Neuronal stem cell (in vitro differentiated cells): Measurements from ENCODE around the gene STXBP6.

Experiments used
- DNase-seq: peaks from one replicate; pipeline ENCODE4 v3.0.0-alpha.2; 2013; ENCODE audit warnings: low spot score
- H2AFZ ChIP-seq: one replicate; pipeline ENCODE4 v1.6.1; 2013; ENCODE audit warnings: mild to moderate bottlenecking, low read length, inconsistent platforms
- H2AK5ac ChIP-seq: 2 replicates; pipeline ENCODE4 v1.6.1; 2013; ENCODE audit warnings: low read depth, mild to moderate bottlenecking, inconsistent platforms, low read length, moderate library complexity, mixed read lengths
- H2BK120ac ChIP-seq: 2 replicates; pipeline ENCODE4 v1.6.1; 2013; ENCODE audit warnings: low read depth, mild to moderate bottlenecking, inconsistent platforms, low read length, moderate library complexity, mixed read lengths
- H2BK12ac ChIP-seq: one replicate; pipeline ENCODE4 v1.6.1; 2013; ENCODE audit warnings: low read length, inconsistent platforms
- H2BK15ac ChIP-seq: 2 replicates; pipeline ENCODE4 v1.6.1; 2013; ENCODE audit warnings: mild to moderate bottlenecking, low read length, inconsistent platforms, mixed read lengths
- H2BK5ac ChIP-seq: one replicate; pipeline ENCODE4 v1.6.1; 2013; ENCODE audit warnings: inconsistent platforms, mild to moderate bottlenecking, low read length, moderate library complexity
- H3K14ac ChIP-seq: one replicate; pipeline ENCODE4 v1.6.1; 2013; ENCODE audit warnings: low read length, inconsistent platforms
- H3K18ac ChIP-seq: 2 replicates; pipeline ENCODE4 v1.6.1; 2013; ENCODE audit warnings: low read length, inconsistent platforms
- H3K23ac ChIP-seq: 2 replicates; pipeline ENCODE4 v1.6.1; 2013; ENCODE audit warnings: low read depth, mild to moderate bottlenecking, mixed read lengths, low read length, inconsistent platforms; ENCODE audit not compliant: poor library complexity
- H3K27ac ChIP-seq: replicated peaks from 3 replicates; pipeline ENCODE4 v1.5.1; 2013; ENCODE audit warnings: low read length, inconsistent platforms
- H3K27me3 ChIP-seq, 3 experiments: 2 replicates each; pipeline ENCODE4 v1.6.1; 2013; ENCODE audit warnings: low read length in 3 of 3, mild to moderate bottlenecking in 2 of 3, inconsistent platforms in 1 of 3, low read depth in 1 of 3, mixed read lengths in 1 of 3, moderate library complexity in 1 of 3; ENCODE audit not compliant: control insufficient read depth in 3 of 3, insufficient read depth in 3 of 3
- H3K36me3 ChIP-seq, 2 donors: replicated peaks in 1 of 2; 2 replicates each; pipeline ENCODE4 v1.6.1; 2013; ENCODE audit warnings: low read length in 2 of 2; ENCODE audit not compliant: control insufficient read depth in 2 of 2, insufficient read depth in 2 of 2
- H3K4ac ChIP-seq: 2 replicates; pipeline ENCODE4 v1.6.1; 2013; ENCODE audit warnings: inconsistent platforms, mild to moderate bottlenecking, low read length, moderate library complexity
- H3K4me1 ChIP-seq, 2 donors: 1 replicate in 1 of 2; 2 replicates in 1 of 2; pipeline ENCODE4 v1.6.1; 2013; ENCODE audit warnings: low read length in 2 of 2, low read depth in 1 of 2; ENCODE audit not compliant: control insufficient read depth in 2 of 2, insufficient read depth in 1 of 2
- H3K4me2 ChIP-seq: one replicate; pipeline ENCODE4 v1.6.1; 2013; ENCODE audit warnings: mild to moderate bottlenecking, low read length, inconsistent platforms; ENCODE audit not compliant: insufficient read depth, poor library complexity, severe bottlenecking
- H3K4me3 ChIP-seq, 2 donors: 2 replicates each; pipeline ENCODE4 v1.5.1; 2013; ENCODE audit warnings: low read length in 2 of 2, mild to moderate bottlenecking in 2 of 2, inconsistent platforms in 1 of 2, moderate library complexity in 1 of 2
- H3K79me1 ChIP-seq: one replicate; pipeline ENCODE4 v1.6.1; 2013; ENCODE audit warnings: low read depth, mild to moderate bottlenecking, inconsistent platforms, low read length, moderate library complexity
- H3K9ac ChIP-seq: one replicate; pipeline ENCODE4 v1.6.1; 2013; ENCODE audit warnings: mild to moderate bottlenecking, low read depth, low read length, inconsistent platforms; ENCODE audit not compliant: poor library complexity
- H3K9me3 ChIP-seq, 2 donors: replicated peaks in 1 of 2; 2 replicates each; pipeline versions ENCODE3 to v1.6.1; 2013; ENCODE audit warnings: low read length in 2 of 2, mild to moderate bottlenecking in 2 of 2, inconsistent platforms in 1 of 2, low read depth in 1 of 2, mixed read lengths in 1 of 2, moderate library complexity in 1 of 2; ENCODE audit not compliant: control insufficient read depth in 2 of 2, insufficient read depth in 1 of 2
- H4K8ac ChIP-seq: one replicate; pipeline ENCODE4 v1.6.1; 2013; ENCODE audit warnings: low read depth, mild to moderate bottlenecking, inconsistent platforms, low read length, moderate library complexity
- H4K91ac ChIP-seq: one replicate; pipeline ENCODE4 v1.6.1; 2013; ENCODE audit warnings: low read length, low read depth, mild to moderate bottlenecking, inconsistent platforms; ENCODE audit not compliant: poor library complexity
- WGBS, 2 donors: extraction: QIAGEN DNeasy Blood & Tissue Kit; methylation state at CpG; one replicate each; pipeline ENCODE4 v1.1.7; 2013; ENCODE audit warnings: missing lambda C conversion rate in 2 of 2, mixed read lengths in 1 of 2; ENCODE audit not compliant: insufficient read length in 2 of 2, insufficient replicate concordance in 1 of 2; ENCODE audit errors: extremely low coverage in 2 of 2; 5-methylcytosine and 5-hydroxymethylcytosine counted together

STXBP6 gene

GRCh38 chr14:24928386-24928900 lies 121.5 kb downstream of the STXBP6 start:
- no peak overlapping the region for H2BK15ac ChIP-seq
- DNase-seq = no peak

DNA sequence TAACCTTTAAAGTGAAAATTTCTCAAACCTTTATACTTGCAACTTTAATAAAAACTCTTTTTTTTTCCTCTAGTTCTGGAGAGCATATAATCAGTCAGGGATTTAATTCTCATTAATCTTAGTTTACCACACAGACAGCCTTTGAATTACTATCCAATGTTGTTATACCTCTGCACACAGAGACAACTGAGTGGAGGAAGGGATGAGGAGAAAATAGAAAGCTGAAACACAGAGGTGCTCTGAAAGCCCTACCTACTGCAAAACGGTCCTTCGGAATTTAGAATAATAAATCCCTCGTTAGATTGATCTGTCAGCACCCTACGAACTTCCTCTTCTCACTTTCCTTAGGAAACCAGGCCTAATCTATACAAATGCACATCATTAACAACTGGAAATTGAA lies 122.1 kb downstream of the STXBP6 start:
- Histone ChIP-seq H2BK12ac (no peak overlapping the region), H3K27ac (no peak overlapping the region), H2AFZ (no peak overlapping the region), H3K9ac (no peak overlapping the region), H4K8ac (no peak overlapping the region), H3K4me2 (no peak overlapping the region), H2BK120ac (no peak overlapping the region), H4K91ac (no peak overlapping the region), H3K23ac (no peak overlapping the region), H2BK5ac (no peak overlapping the region), H3K27me3 (no peaks in the 10 kb centered on the region), H3K79me1 (no peaks in the 10 kb centered on the region), H2AK5ac (no peak overlapping the region), H3K9me3 (no peaks in the 10 kb centered on the region), H2BK15ac (no peak overlapping the region), H3K14ac (no peak overlapping the region), H3K4ac (no peak overlapping the region), H3K4me3 (no peak overlapping the region), H3K4me1 (no peaks in the 10 kb centered on the region), H3K36me3 (no peaks in the 10 kb centered on the region), H3K18ac (no peak overlapping the region)
- WGBS, 2 donors = no CpG with 5 or more reads among the region's 4 CpGs
- DNase-seq = no peak

More at GRCh38 chr14:24928386-24928900, 121.5 kb downstream of the STXBP6 start:
- Histone ChIP-seq H2BK5ac (no peak overlapping the region), H3K4ac (no peak overlapping the region), H4K8ac (no peak overlapping the region), H3K4me2 (no peak overlapping the region), H3K27me3 (no peaks in the 10 kb centered on the region), H3K9ac (no peak overlapping the region), H4K91ac (no peak overlapping the region), H3K23ac (no peak overlapping the region), H3K27ac (no peak overlapping the region), H2AFZ (no peak overlapping the region), H3K18ac (no peak overlapping the region), H3K9me3 (no peaks in the 10 kb centered on the region), H3K14ac (no peak overlapping the region), H2BK120ac (no peak overlapping the region), H2AK5ac (no peak overlapping the region), H3K36me3 (no peaks in the 10 kb centered on the region), H3K4me3 (no peak overlapping the region), H2BK12ac (no peak overlapping the region), H3K4me1 (no peaks in the 10 kb centered on the region), H3K79me1 (no peaks in the 10 kb centered on the region)
- WGBS, 2 donors = no CpG with 5 or more reads among the region's 1 CpG

GRCh38 chr14:24925771-24926374 lies 124.1 kb downstream of the STXBP6 start:
- Histone ChIP-seq H3K27me3 (no peaks in the 10 kb centered on the region), H2AK5ac (no peak overlapping the region), H2BK15ac (no peak overlapping the region), H3K4me3 (no peak overlapping the region), H3K23ac (no peak overlapping the region), H3K4me2 (no peak overlapping the region), H3K14ac (no peak overlapping the region), H3K18ac (no peak overlapping the region), H3K4ac (no peak overlapping the region), H3K9me3 (no peaks in the 10 kb centered on the region), H2BK120ac (no peak overlapping the region), H2BK5ac (no peak overlapping the region), H3K27ac (no peak overlapping the region), H2BK12ac (no peak overlapping the region), H3K79me1 (no peaks in the 10 kb centered on the region), H4K8ac (no peak overlapping the region), H4K91ac (no peak overlapping the region), H2AFZ (no peak overlapping the region), H3K36me3 (no peaks in the 10 kb centered on the region), H3K9ac (no peak overlapping the region), H3K4me1 (no peaks in the 10 kb centered on the region)
- WGBS, 2 donors = no CpG with 5 or more reads among the region's 5 CpGs
- no peak for DNase-seq

- H3K27ac ChIP-seq = no peak overlapping the region
- no peak overlapping the region for H4K8ac ChIP-seq
- H2AFZ ChIP-seq = no peak overlapping the region
- H3K18ac ChIP-seq = no peak overlapping the region
- H2BK12ac ChIP-seq = no peak overlapping the region
- no peak overlapping the region for H3K4me3 ChIP-seq
- no peak for DNase-seq
- no peaks in the 10 kb centered on the region for H3K36me3 ChIP-seq
- H3K79me1 ChIP-seq = no peaks in the 10 kb centered on the region
- no peak overlapping the region for H2AK5ac ChIP-seq
- H4K91ac ChIP-seq = no peak overlapping the region
- no peak overlapping the region for H2BK15ac ChIP-seq
- H3K9me3 ChIP-seq = no peaks in the 10 kb centered on the region
- H3K27me3 ChIP-seq = no peaks in the 10 kb centered on the region
- H2BK5ac ChIP-seq = no peak overlapping the region
- no peak overlapping the region for H2BK120ac ChIP-seq
- no CpG with 5 or more reads among the region's 3 CpGs for WGBS, 2 donors
- no peaks in the 10 kb centered on the region for H3K4me1 ChIP-seq
- no peak overlapping the region for H3K14ac ChIP-seq
- H3K23ac ChIP-seq = no peak overlapping the region
- H3K4ac ChIP-seq = no peak overlapping the region
- H3K9ac ChIP-seq = no peak overlapping the region
- no peak overlapping the region for H3K4me2 ChIP-seq
Observed at GRCh38 chr14:24924544-24924943, 125.4 kb downstream of the STXBP6 start.
